Ectodermal cell (in vitro differentiated cells): ENCODE data around the gene ADSL.

Experiments used
- H3K27ac ChIP-seq: 2 replicates; pipeline ENCODE4 v1.7.0; 2013; ENCODE audit warnings: mild to moderate bottlenecking, low read depth, low read length; ENCODE audit not compliant: insufficient read depth, poor library complexity, severe bottlenecking
- H3K27me3 ChIP-seq: 2 replicates; pipeline ENCODE4 v1.7.0; 2013; ENCODE audit warnings: mild to moderate bottlenecking, low read length; ENCODE audit not compliant: insufficient read depth, control insufficient read depth, poor library complexity, severe bottlenecking
- H3K36me3 ChIP-seq: one replicate; pipeline ENCODE4 v1.7.0; 2013; ENCODE audit warnings: low read length; ENCODE audit not compliant: control insufficient read depth, insufficient read depth
- H3K4me1 ChIP-seq: one replicate; pipeline ENCODE4 v1.7.0; 2013; ENCODE audit warnings: low read length; ENCODE audit not compliant: control insufficient read depth, insufficient read depth
- H3K4me3 ChIP-seq: 2 replicates; pipeline ENCODE4 v1.7.0; 2013; ENCODE audit warnings: low read depth, low read length, control low read depth; ENCODE audit not compliant: insufficient read depth
- H3K9me3 ChIP-seq: 2 replicates; pipeline ENCODE4 v1.7.0; 2013; ENCODE audit warnings: mild to moderate bottlenecking, low read length, moderate library complexity; ENCODE audit not compliant: control insufficient read depth
- WGBS, 2 experiments: methylation state at CpG; one replicate each; pipeline ENCODE4 v1.1.7; 2013; ENCODE audit warnings: missing lambda C conversion rate in 2 of 2; 5-methylcytosine and 5-hydroxymethylcytosine counted together

Gene ADSL

GRCh38 chr22:40432625-40433024 is 86.3 kb downstream of the ADSL start:
- Histone ChIP-seq H3K9me3 (no peaks in the 10 kb centered on the region), H3K4me3 (no peak overlapping the region), H3K36me3 (peaks cover 3% of the 10 kb centered on the region), H3K27ac (no peak overlapping the region), H3K4me1 (no peaks in the 10 kb centered on the region), H3K27me3 (no peaks in the 10 kb centered on the region)
- WGBS, 2 experiments, result 95 to 99% methylated on average over 2 of the region's 2 CpGs

- no peak overlapping the region for H3K27ac ChIP-seq
- H3K4me1 ChIP-seq, result no peaks in the 10 kb centered on the region
- no peaks in the 10 kb centered on the region for H3K9me3 ChIP-seq
- H3K4me3 ChIP-seq, result no peak overlapping the region
- H3K27me3 ChIP-seq, result no peaks in the 10 kb centered on the region
- WGBS, 2 experiments, result 94 to 97% methylated on average over 3 of the region's 3 CpGs
- H3K36me3 ChIP-seq, result peaks cover 3% of the 10 kb centered on the region
These were observed 87.3 kb downstream of the ADSL start for GRCh38 chr22:40433416-40434090.

GRCh38 chr22:40434106-40434505 is 87.8 kb downstream of the ADSL start:
- no peaks in the 10 kb centered on the region for H3K27me3 ChIP-seq
- peaks cover 3% of the 10 kb centered on the region for H3K36me3 ChIP-seq
- no peaks in the 10 kb centered on the region for H3K9me3 ChIP-seq
- H3K4me1 ChIP-seq, result no peaks in the 10 kb centered on the region
- no peak overlapping the region for H3K27ac ChIP-seq
- no peak overlapping the region for H3K4me3 ChIP-seq
- 92 to 95% methylated on average over 3 of the region's 3 CpGs for WGBS, 2 experiments

- no peaks in the 10 kb centered on the region for H3K4me1 ChIP-seq
- H3K9me3 ChIP-seq, result no peaks in the 10 kb centered on the region
- H3K27ac ChIP-seq, result no peak overlapping the region
- no peaks in the 10 kb centered on the region for H3K27me3 ChIP-seq
- peaks cover 3% of the 10 kb centered on the region for H3K36me3 ChIP-seq
- 92 to 93% methylated on average over 5 of the region's 5 CpGs for WGBS, 2 experiments
- H3K4me3 ChIP-seq, result no peak overlapping the region
These were observed 88.4 kb downstream of the ADSL start for GRCh38 chr22:40434745-40435144.

GRCh38 chr22:40436505-40437431 is 90.5 kb downstream of the ADSL start:
- Histone ChIP-seq H3K4me1 (no peaks in the 10 kb centered on the region), H3K27ac (no peak overlapping the region), H3K9me3 (no peaks in the 10 kb centered on the region), H3K27me3 (no peaks in the 10 kb centered on the region), H3K4me3 (no peak overlapping the region), H3K36me3 (peaks cover 3% of the 10 kb centered on the region)
- WGBS, 2 experiments, result 64 to 66% methylated on average over 11 to 12 of the region's 12 CpGs
